Measurements from ENCODE around the gene SHISA5.

DNA sequence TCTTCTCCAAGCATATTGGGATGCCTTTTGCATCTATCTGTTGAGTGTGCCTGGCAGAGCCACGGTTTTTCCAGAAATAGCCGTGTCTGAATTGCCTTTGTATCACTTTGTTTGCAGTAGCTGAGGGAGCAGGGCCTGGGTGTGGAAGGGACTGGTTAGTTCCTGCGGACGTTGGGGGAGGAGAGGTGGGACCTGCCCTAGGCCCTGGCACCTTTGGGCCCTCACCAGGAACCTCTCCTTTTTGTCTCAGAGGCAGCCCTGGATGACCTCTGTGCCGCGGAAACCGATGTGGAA lies 38.8 kb downstream of the SHISA5 start:
- TF ChIP-seq POLR2A (IDR thresholded peaks at IDR 0.05): no peak
- TF ChIP-seq, protein P1, sequence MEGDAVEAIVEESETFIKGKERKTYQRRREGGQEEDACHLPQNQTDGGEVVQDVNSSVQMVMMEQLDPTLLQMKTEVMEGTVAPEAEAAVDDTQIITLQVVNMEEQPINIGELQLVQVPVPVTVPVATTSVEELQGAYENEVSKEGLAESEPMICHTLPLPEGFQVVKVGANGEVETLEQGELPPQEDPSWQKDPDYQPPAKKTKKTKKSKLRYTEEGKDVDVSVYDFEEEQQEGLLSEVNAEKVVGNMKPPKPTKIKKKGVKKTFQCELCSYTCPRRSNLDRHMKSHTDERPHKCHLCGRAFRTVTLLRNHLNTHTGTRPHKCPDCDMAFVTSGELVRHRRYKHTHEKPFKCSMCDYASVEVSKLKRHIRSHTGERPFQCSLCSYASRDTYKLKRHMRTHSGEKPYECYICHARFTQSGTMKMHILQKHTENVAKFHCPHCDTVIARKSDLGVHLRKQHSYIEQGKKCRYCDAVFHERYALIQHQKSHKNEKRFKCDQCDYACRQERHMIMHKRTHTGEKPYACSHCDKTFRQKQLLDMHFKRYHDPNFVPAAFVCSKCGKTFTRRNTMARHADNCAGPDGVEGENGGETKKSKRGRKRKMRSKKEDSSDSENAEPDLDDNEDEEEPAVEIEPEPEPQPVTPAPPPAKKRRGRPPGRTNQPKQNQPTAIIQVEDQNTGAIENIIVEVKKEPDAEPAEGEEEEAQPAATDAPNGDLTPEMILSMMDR (IDR thresholded peaks at IDR 0.05): no peak

Data from testis (tissue), 2 donors.